ENCODE measurements around the gene HAUS6.
"Not testable (repeated sequence)": the region's sequence is repeated elsewhere in the genome, so short reads cannot be mapped to it uniquely, and the experiment has no call there.

The HAUS6 gene

GRCh38 chr9:19102631-19103345 lies at the start of gene HAUS6:
Gene HAUS6, minus strand, starts transcription at chr9:19102904. Its CDS starts 253 bp downstream, at chr9:19102651.
- peak; percentile 77 for FAIRE-seq

GRCh38 chr9:19152160-19152498 lies 49.4 kb upstream of the HAUS6 start:
- FAIRE-seq, result not testable (repeated sequence)

DNA sequence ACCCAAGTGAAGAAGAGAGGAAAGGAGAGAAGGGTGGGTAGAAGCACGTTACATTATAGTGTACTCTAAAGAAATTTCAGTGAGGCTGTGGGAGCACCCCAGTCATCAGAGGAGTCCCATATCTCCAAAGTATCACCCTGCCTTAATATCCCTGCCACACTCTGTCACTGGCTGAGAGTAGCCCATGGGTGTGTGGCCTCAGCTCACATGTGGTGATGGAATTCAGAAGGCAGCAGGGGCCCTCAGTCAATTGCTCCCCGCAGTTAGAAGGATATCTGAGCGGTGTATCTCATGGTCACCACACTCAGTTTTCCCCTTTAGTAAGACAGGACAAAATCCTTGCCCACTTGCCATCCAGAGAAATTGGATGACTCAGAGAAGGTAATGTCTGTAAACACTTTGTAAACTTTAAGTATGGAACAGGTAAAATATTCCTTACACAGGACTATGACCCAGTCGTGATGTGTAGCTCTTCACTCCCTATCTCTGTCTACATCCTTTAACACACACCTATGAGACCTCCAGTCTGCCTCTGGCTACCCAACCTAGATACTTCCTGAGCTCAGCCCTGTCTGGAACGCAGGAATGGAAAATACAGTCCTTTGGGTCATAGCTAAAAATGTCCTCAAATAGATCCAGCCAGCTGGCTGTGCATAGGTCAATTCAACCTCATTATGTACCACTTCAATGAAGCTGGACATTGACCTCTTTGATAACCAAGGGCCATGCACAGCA lies 48.9 kb upstream of the HAUS6 start:
- FAIRE-seq, result no peak

- FAIRE-seq, result no peak
These were observed 46.5 kb upstream of the HAUS6 start for GRCh38 chr9:19149230-19149629.

DNA sequence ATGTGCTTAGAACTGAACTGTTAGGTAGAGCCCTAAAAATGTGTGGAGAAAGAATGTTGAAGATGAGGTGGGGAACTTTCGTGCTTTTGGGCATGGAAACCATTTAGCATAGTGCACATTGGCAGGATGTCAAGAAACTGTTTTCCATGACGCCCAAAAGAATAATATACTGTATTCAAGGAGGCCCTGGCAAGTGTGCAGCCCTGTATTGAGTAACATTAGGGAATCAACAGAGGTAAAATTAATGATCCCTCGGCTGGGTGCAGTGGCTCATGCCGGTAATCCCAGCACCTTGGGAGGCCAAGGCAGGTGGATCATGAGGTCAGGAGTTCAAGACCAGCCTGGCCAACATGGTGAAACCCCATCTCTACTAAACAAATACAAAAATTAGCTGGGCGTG lies 45.5 kb upstream of the HAUS6 start:
- no peak for FAIRE-seq

- no peak for FAIRE-seq
These were observed 43.8 kb upstream of the HAUS6 start for GRCh38 chr9:19146441-19147024.

GRCh38 chr9:19145881-19146280 lies 43.2 kb upstream of the HAUS6 start:
- FAIRE-seq, result no peak

DNA sequence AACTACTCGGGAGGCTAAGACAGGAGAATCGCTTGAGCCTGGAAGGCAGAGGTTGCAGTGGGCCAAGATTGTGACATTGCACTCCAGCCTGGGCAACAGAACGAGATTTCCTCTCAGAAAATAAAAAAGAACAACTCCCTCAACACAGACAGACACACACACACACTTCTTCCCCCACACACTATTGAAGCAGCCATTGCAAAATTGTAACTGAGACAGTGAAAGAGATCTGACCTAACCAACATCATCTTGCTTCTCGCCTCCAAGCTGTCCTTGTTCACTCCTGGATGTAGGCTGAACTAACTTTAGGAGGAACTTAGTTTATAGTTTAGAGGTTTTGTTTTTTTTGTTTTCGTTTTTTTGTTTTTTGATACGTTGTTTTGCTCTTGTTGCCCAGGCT lies 37.6 kb upstream of the HAUS6 start:
- FAIRE-seq, result no peak

DNA sequence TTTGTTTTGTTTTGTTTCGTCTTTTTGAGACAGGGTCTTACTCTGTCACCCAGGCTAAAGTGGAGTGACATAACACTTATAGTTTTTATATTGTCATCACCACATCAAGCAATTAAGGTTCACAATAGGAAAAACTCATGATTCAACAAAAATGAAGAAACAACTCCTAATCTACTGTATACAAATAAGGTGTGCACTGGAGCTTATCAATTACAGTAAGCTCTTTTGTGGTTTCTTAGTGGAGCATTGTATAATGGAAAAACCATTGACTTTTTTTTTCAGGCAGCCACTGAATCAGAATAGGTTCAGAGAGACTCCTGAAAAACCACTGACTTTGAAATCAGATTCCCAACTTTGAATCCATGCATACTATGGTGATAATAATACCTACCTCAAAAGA lies 35.4 kb upstream of the HAUS6 start:
- FAIRE-seq, result no peak

GRCh38 chr9:19137282-19137681 lies 34.6 kb upstream of the HAUS6 start:
- FAIRE-seq, result no peak

- FAIRE-seq, result no peak
These were observed 33.4 kb upstream of the HAUS6 start for GRCh38 chr9:19136129-19136528.

- FAIRE-seq, result no peak
These were observed 31.0 kb upstream of the HAUS6 start for GRCh38 chr9:19133549-19134345.

GRCh38 chr9:19130436-19130835 lies 27.7 kb upstream of the HAUS6 start:
- no peak for FAIRE-seq

- FAIRE-seq, result no peak
These were observed 25.3 kb upstream of the HAUS6 start for GRCh38 chr9:19127871-19128500.

DNA sequence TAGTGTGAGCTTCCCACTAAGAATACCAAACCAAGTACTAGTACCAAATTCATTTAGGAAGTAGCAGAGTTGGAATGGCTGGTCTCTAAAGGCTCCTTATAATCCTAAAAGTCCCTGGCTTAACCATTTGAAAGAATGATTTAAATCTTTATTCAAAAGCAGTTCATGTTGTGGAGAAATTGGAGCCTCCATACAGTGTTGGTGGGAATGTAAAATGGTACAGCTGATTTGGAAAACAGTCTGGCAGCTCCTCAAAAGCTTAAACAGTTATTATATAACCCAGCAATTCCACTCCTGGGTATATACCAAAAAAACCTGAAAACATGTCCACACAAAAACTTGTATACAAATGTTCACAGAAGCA lies 21.7 kb upstream of the HAUS6 start:
- no peak for FAIRE-seq

DNA sequence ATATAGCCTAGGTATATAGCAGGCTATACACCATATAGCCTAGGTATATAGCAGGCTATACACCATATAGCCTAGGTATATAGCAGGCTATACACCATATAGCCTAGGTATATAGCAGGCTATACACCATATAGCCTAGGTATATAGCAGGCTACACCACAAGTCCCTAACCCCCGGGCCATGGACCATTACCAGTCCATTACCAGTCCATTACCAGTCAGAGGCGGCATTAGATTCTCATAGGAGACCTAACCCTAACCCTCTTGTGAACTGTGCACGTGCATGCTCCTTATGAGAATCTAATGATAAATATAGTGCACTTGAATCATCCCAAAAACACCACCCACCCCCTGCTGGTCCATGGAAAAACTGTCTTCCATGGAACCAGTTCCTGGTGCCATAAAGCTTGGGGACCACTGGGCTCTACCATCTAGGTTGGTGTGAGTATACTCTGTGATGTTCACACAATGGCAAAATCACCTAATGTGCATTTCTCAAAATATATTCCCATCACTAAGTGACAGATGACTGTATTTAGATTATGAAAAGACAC lies 19.9 kb upstream of the HAUS6 start:
- FAIRE-seq, result no peak

DNA sequence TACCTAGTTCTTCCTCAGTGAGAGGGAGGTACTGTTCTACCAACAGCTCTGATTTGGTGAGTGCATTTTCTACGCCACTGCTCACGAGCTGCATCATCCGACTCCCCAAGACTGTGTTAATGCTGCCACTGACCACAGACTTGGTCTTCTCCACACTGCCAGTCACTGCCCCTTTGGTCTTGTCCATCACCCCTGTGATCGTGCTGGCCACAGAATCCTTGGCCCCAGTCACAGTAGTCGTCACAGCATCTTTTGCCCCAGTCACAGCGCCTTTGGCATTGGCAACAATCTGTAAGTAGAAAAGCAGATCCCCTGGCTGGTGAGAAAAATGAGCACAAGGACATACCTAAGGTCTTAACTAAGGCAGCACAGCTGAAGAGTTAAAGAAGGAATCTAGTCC lies 18.2 kb upstream of the HAUS6 start:
- no peak for FAIRE-seq

DNA sequence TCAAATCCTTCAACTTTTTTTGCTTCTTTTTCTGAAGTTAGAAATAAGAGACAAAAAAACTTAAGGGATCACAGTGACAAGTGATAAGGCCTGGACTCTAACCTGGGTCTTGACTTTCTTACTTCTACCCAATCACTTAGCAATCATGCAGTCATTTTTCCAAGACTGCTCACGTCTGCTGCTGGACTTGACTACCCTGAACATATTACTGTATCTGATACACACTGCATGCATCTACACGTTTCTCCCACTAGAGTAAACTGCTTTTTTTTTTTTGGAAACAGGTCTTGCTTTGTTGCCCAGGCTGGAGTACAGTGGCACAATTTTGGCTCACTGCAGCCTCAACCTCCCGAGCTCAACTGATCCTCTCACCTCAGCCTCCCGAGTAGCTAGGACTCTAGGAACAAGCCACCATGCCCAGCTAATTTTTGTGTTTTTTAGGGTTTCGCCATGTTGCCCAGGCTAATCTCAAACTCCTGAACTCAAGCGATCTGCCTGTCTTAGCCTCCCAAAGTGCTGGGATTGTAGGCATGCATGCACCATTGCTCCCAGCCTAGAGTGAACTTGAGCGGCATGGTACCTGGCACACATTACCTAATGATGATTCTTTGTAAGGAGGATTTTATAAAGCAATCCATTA lies 17.2 kb upstream of the HAUS6 start:
- no peak for FAIRE-seq

DNA sequence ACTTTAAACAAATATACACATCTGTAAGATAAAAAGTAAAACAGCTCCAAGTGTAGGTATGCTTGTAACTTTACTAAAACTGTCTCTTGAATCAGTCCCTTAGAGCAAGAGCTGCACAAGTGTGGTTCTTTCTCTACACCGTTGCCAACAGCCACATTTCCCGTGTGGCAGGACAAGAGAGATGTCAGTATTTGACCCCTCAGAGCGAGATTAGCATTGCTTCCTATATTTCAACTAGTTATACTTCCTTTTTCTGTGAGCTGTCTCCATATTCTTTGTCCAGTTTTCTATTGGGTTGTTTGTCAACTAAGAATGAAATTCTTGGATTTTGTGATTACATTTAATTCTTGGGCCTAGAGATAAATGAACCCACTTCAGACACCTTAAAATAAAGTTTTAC lies 16.5 kb upstream of the HAUS6 start:
- FAIRE-seq, result no peak

DNA sequence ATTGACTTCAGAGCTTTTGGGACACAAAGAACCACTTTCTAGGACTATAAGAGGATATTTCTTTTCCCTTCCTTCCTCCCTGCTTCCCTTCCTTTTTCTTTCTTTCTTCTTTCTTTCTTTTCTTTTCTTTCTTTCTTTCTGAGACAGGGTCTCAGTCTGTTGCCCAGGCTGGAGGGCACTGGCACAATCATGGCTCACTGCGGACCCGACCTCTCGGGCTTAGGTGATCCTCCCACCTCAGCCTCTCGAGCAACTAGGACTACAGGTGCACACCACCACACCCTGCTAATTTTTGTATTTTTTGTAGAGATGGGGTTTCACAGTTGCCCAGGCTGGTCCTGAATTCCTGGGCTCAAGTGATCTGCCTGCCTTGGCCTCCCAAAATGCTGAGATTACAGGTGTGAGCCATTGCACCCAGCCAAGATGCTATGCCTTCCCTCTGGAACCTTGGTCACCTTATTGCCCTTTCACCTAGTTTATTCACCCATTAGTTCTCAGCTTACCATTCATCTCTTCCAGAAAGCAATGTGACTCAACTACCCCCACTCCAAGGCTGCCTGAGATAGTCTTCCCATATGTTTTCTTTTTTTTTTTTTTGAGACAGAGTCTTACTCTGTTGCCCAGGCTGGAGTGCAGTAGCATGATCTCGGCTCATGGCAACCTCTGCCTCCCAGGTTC lies 14.5 kb upstream of the HAUS6 start:
- FAIRE-seq, result no peak

GRCh38 chr9:19116107-19116790 lies 13.5 kb upstream of the HAUS6 start:
- FAIRE-seq, result no peak

Measured in islet of Langerhans (tissue), 1 donor.